Esophagus muscularis mucosa (tissue), 3 donors: ENCODE data around the gene GYPC.

Experiments used
- POLR2A ChIP-seq: fragments of 450-650 bp; IDR thresholded peaks from one replicate; pipeline ENCODE4 v1.6.1; 2017; ENCODE audit warnings: antibody characterized with exemption, moderate library complexity, mild to moderate bottlenecking, low read depth
- TF ChIP-seq, protein P1 (sequence below), 3 experiments: fragments of 200-600 bp in 2 of 3; fragments of 450-650 bp in 1 of 3; sonication (generic) in 2 of 3; IDR thresholded peaks; one replicate each; pipeline ENCODE4 v1.5.1; 2017 to 2019; ENCODE audit warnings: antibody characterized with exemption in 3 of 3, mild to moderate bottlenecking in 2 of 3, moderate library complexity in 1 of 3

DNA sequence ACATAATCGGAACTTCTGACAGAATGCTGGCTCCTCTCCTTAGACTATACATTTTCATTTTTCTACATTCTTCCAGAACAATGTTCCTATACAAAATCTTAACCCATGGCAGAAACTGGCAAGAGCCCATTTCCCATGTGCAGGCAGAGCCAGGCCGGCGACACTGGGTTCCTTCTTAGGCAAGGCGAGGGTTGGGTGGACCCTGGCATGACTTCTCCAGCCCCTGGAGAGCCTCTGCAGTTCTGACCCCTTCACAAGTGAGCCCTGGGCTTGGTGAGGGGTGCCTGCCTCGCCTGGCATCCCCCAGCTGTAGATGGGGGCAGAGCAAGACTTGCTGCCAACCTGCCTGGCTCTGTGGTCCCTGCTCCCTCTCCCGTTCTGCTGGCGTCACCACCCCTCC lies 5.0 kb downstream of the GYPC start:
- TF ChIP-seq, protein P1, sequence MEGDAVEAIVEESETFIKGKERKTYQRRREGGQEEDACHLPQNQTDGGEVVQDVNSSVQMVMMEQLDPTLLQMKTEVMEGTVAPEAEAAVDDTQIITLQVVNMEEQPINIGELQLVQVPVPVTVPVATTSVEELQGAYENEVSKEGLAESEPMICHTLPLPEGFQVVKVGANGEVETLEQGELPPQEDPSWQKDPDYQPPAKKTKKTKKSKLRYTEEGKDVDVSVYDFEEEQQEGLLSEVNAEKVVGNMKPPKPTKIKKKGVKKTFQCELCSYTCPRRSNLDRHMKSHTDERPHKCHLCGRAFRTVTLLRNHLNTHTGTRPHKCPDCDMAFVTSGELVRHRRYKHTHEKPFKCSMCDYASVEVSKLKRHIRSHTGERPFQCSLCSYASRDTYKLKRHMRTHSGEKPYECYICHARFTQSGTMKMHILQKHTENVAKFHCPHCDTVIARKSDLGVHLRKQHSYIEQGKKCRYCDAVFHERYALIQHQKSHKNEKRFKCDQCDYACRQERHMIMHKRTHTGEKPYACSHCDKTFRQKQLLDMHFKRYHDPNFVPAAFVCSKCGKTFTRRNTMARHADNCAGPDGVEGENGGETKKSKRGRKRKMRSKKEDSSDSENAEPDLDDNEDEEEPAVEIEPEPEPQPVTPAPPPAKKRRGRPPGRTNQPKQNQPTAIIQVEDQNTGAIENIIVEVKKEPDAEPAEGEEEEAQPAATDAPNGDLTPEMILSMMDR (IDR thresholded peaks at IDR 0.05), result no peak
- no peak for TF ChIP-seq POLR2A
